ENCODE measurements around the gene PRLR. TPM values are rescaled to one million over a fixed set of nuclear protein-coding genes. Genes with fewer than 3 reads are reported as not detected.

Gene PRLR
- total and polyA plus RNA-seq, 4 donors = 3.5 to 44.5 (median 14.3) TPM

GRCh38 chr5:35091704-35092103 lies 138.6 kb downstream of the PRLR start:
- TF ChIP-seq HNF4A (conservative IDR thresholded peaks at IDR 0.05) (no peak), JUND (IDR thresholded peaks at IDR 0.05) (no peak), EGR1 (IDR thresholded peaks at IDR 0.05; ENCODE audit: low read depth in 2 of 2) (no peak), ATF3 (IDR thresholded peaks at IDR 0.05) (no peak)
- WGBS = 89% methylated on average over 5 of the region's 5 CpGs

GRCh38 chr5:35089334-35090314 lies 140.7 kb downstream of the PRLR start:
- DNase-seq (ENCODE audit: low spot score) = peak; percentile 51
- H3K9me3 ChIP-seq (ENCODE audit: control insufficient read depth in 4 of 4, low read length in 3 of 4) = no peaks in the 10 kb centered on the region
- WGBS = 62% methylated on average over 7 of the region's 7 CpGs
- H3K27me3 ChIP-seq (ENCODE audit: control insufficient read depth in 4 of 4, insufficient read depth in 4 of 4, low read length in 3 of 4) = no peaks in the 10 kb centered on the region
- TF ChIP-seq TAF1 (conservative IDR thresholded peaks at IDR 0.05) (no peak), REST (IDR thresholded peaks at IDR 0.05) (no peak), HNF4A (conservative IDR thresholded peaks at IDR 0.05) (peak in 1 of 2 donors; percentile 27), SP1 (IDR thresholded peaks at IDR 0.05) (no peak), NR2F2 (IDR thresholded peaks at IDR 0.05) (peak; percentile 30), CTCF (IDR thresholded peaks at IDR 0.05; ENCODE audit: low read depth, low read length, missing input control) (peak; percentile 85), JUND (IDR thresholded peaks at IDR 0.05) (no peak), EGR1 (IDR thresholded peaks at IDR 0.05; ENCODE audit: low read depth in 2 of 2) (no peak), HNF4G (IDR thresholded peaks at IDR 0.05) (no peak), FOXA2 (IDR thresholded peaks at IDR 0.05) (peak; percentile 10), FOXA1 (IDR thresholded peaks at IDR 0.05) (no peak), ATF3 (IDR thresholded peaks at IDR 0.05) (no peak), RAD21 (IDR thresholded peaks at IDR 0.05) (peak; percentile 98 to 99), RXRA (IDR thresholded peaks at IDR 0.05) (peak in 1 of 2 donors; percentile 24), YY1 (IDR thresholded peaks at IDR 0.05) (no peak), GABPA (IDR thresholded peaks at IDR 0.05 in 1 of 2, conservative IDR thresholded peaks at IDR 0.05 in 1 of 2) (no peak), MAX (IDR thresholded peaks at IDR 0.05) (no peak)
- no peak overlapping the region for H3K27ac ChIP-seq (ENCODE audit: low read depth in 1 of 2, low read length in 2 of 2)
- H3K4me3 ChIP-seq (ENCODE audit: low read depth in 1 of 3, low read length in 3 of 3) = no peak overlapping the region
- H3K36me3 ChIP-seq (ENCODE audit: control insufficient read depth in 4 of 4, insufficient read depth in 3 of 4, low read depth in 1 of 4, low read length in 3 of 4) = peaks cover 0 to 3% (median 0%) of the 10 kb centered on the region in 4 donors
- no peak overlapping the region for H3K9ac ChIP-seq (ENCODE audit: low read depth in 1 of 2, low read length in 2 of 2)
- peaks cover 0 to 14% (median 5%) of the 10 kb centered on the region in 4 donors for H3K4me1 ChIP-seq (ENCODE audit: control insufficient read depth in 4 of 4, insufficient read depth in 4 of 4, low read length in 3 of 4)

More at GRCh38 chr5:35091704-35092103, 138.6 kb downstream of the PRLR start:
- no peak for DNase-seq (ENCODE audit: low spot score)
- Histone ChIP-seq H3K27me3 (ENCODE audit: control insufficient read depth in 4 of 4, insufficient read depth in 4 of 4, low read length in 3 of 4) (no peaks in the 10 kb centered on the region), H3K4me1 (ENCODE audit: control insufficient read depth in 4 of 4, insufficient read depth in 4 of 4, low read length in 3 of 4) (peaks cover 4 to 26% (median 13%) of the 10 kb centered on the region in 4 donors), H3K9ac (ENCODE audit: low read depth in 1 of 2, low read length in 2 of 2) (no peak overlapping the region), H3K36me3 (ENCODE audit: control insufficient read depth in 4 of 4, insufficient read depth in 3 of 4, low read depth in 1 of 4, low read length in 3 of 4) (no peaks in the 10 kb centered on the region), H3K4me3 (ENCODE audit: low read depth in 1 of 3, low read length in 3 of 3) (no peak overlapping the region), H3K27ac (ENCODE audit: low read depth in 1 of 2, low read length in 2 of 2) (no peak overlapping the region), H3K9me3 (ENCODE audit: control insufficient read depth in 4 of 4, low read length in 3 of 4) (no peaks in the 10 kb centered on the region)

All from liver (tissue), 9 donors.